ENCODE measurements around the gene SLC8A1.

SLC8A1 gene

GRCh38 chr2:40243581-40244187 is 208.2 kb downstream of the SLC8A1 start:
- no peaks in the 10 kb centered on the region for H3K36me3 Mint-ChIP-seq
- no peaks in the 10 kb centered on the region for H3K9me3 Mint-ChIP-seq (ENCODE audit: low read depth)
- H3K27me3 Mint-ChIP-seq = peaks cover 1% of the 10 kb centered on the region
- no peaks in the 10 kb centered on the region for H3K4me1 Mint-ChIP-seq (ENCODE audit: low read depth)
- no peak overlapping the region for H3K4me3 Mint-ChIP-seq
- H3K27ac Mint-ChIP-seq = no peak overlapping the region

- Mint-ChIP-seq H3K27me3 (peaks cover 1% of the 10 kb centered on the region), H3K27ac (no peak overlapping the region), H3K9me3 (ENCODE audit: low read depth) (no peaks in the 10 kb centered on the region), H3K4me1 (ENCODE audit: low read depth) (no peaks in the 10 kb centered on the region), H3K36me3 (no peaks in the 10 kb centered on the region), H3K4me3 (no peak overlapping the region)
These were observed 209.6 kb downstream of the SLC8A1 start for GRCh38 chr2:40242315-40242714.

- no peaks in the 10 kb centered on the region for H3K4me1 Mint-ChIP-seq (ENCODE audit: low read depth)
- H3K36me3 Mint-ChIP-seq = no peaks in the 10 kb centered on the region
- peaks cover 1% of the 10 kb centered on the region for H3K27me3 Mint-ChIP-seq
- no peaks in the 10 kb centered on the region for H3K9me3 Mint-ChIP-seq (ENCODE audit: low read depth)
- H3K4me3 Mint-ChIP-seq = no peak overlapping the region
- H3K27ac Mint-ChIP-seq = no peak overlapping the region
These were observed 211.8 kb downstream of the SLC8A1 start for GRCh38 chr2:40240070-40240469.

- Mint-ChIP-seq H3K36me3 (no peaks in the 10 kb centered on the region), H3K27me3 (no peaks in the 10 kb centered on the region), H3K27ac (no peak overlapping the region), H3K4me3 (no peak overlapping the region), H3K4me1 (ENCODE audit: low read depth) (no peaks in the 10 kb centered on the region), H3K9me3 (ENCODE audit: low read depth) (no peaks in the 10 kb centered on the region)
These were observed 221.0 kb downstream of the SLC8A1 start for GRCh38 chr2:40230707-40231432.

GRCh38 chr2:40230186-40230585 is 221.7 kb downstream of the SLC8A1 start:
- Mint-ChIP-seq H3K36me3 (no peaks in the 10 kb centered on the region), H3K4me1 (ENCODE audit: low read depth) (no peaks in the 10 kb centered on the region), H3K4me3 (no peak overlapping the region), H3K27me3 (no peaks in the 10 kb centered on the region), H3K9me3 (ENCODE audit: low read depth) (no peaks in the 10 kb centered on the region), H3K27ac (no peak overlapping the region)

- Mint-ChIP-seq H3K4me3 (no peak overlapping the region), H3K36me3 (no peaks in the 10 kb centered on the region), H3K4me1 (ENCODE audit: low read depth) (no peaks in the 10 kb centered on the region), H3K27ac (no peak overlapping the region), H3K9me3 (ENCODE audit: low read depth) (no peaks in the 10 kb centered on the region), H3K27me3 (no peaks in the 10 kb centered on the region)
These were observed 223.6 kb downstream of the SLC8A1 start for GRCh38 chr2:40228310-40228709.

GRCh38 chr2:40227210-40227609 is 224.7 kb downstream of the SLC8A1 start:
- no peaks in the 10 kb centered on the region for H3K9me3 Mint-ChIP-seq (ENCODE audit: low read depth)
- no peaks in the 10 kb centered on the region for H3K36me3 Mint-ChIP-seq
- H3K27ac Mint-ChIP-seq = no peak overlapping the region
- H3K4me3 Mint-ChIP-seq = no peak overlapping the region
- no peaks in the 10 kb centered on the region for H3K27me3 Mint-ChIP-seq
- H3K4me1 Mint-ChIP-seq (ENCODE audit: low read depth) = no peaks in the 10 kb centered on the region

- Mint-ChIP-seq H3K4me3 (no peak overlapping the region), H3K36me3 (no peaks in the 10 kb centered on the region), H3K4me1 (ENCODE audit: low read depth) (no peaks in the 10 kb centered on the region), H3K27me3 (no peaks in the 10 kb centered on the region), H3K9me3 (ENCODE audit: low read depth) (no peaks in the 10 kb centered on the region), H3K27ac (no peak overlapping the region)
These were observed 225.3 kb downstream of the SLC8A1 start for GRCh38 chr2:40226637-40227036.

- H3K27me3 Mint-ChIP-seq = no peaks in the 10 kb centered on the region
- no peaks in the 10 kb centered on the region for H3K4me1 Mint-ChIP-seq (ENCODE audit: low read depth)
- H3K9me3 Mint-ChIP-seq (ENCODE audit: low read depth) = no peaks in the 10 kb centered on the region
- no peaks in the 10 kb centered on the region for H3K36me3 Mint-ChIP-seq
- H3K27ac Mint-ChIP-seq = no peak overlapping the region
- no peak overlapping the region for H3K4me3 Mint-ChIP-seq
These were observed 226.2 kb downstream of the SLC8A1 start for GRCh38 chr2:40225670-40226210.

GRCh38 chr2:40224318-40224717 is 227.6 kb downstream of the SLC8A1 start:
- Mint-ChIP-seq H3K27ac (no peak overlapping the region), H3K36me3 (no peaks in the 10 kb centered on the region), H3K4me3 (no peak overlapping the region), H3K27me3 (no peaks in the 10 kb centered on the region), H3K9me3 (ENCODE audit: low read depth) (no peaks in the 10 kb centered on the region), H3K4me1 (ENCODE audit: low read depth) (no peaks in the 10 kb centered on the region)

- H3K27me3 Mint-ChIP-seq = peaks cover 3% of the 10 kb centered on the region
- no peaks in the 10 kb centered on the region for H3K4me1 Mint-ChIP-seq (ENCODE audit: low read depth)
- H3K27ac Mint-ChIP-seq = no peak overlapping the region
- H3K36me3 Mint-ChIP-seq = no peaks in the 10 kb centered on the region
- H3K9me3 Mint-ChIP-seq (ENCODE audit: low read depth) = no peaks in the 10 kb centered on the region
- no peak overlapping the region for H3K4me3 Mint-ChIP-seq
These were observed 231.5 kb downstream of the SLC8A1 start for GRCh38 chr2:40220177-40220925.

- Mint-ChIP-seq H3K9me3 (ENCODE audit: low read depth) (no peaks in the 10 kb centered on the region), H3K4me1 (ENCODE audit: low read depth) (no peaks in the 10 kb centered on the region), H3K27me3 (peaks cover 3% of the 10 kb centered on the region), H3K4me3 (no peak overlapping the region), H3K36me3 (no peaks in the 10 kb centered on the region), H3K27ac (no peak overlapping the region)
These were observed 232.7 kb downstream of the SLC8A1 start for GRCh38 chr2:40219141-40219540.

GRCh38 chr2:40218679-40219078 is 233.2 kb downstream of the SLC8A1 start:
- H3K4me1 Mint-ChIP-seq (ENCODE audit: low read depth) = no peaks in the 10 kb centered on the region
- H3K9me3 Mint-ChIP-seq (ENCODE audit: low read depth) = no peaks in the 10 kb centered on the region
- H3K36me3 Mint-ChIP-seq = no peaks in the 10 kb centered on the region
- no peak overlapping the region for H3K27ac Mint-ChIP-seq
- peaks cover 3% of the 10 kb centered on the region for H3K27me3 Mint-ChIP-seq
- no peak overlapping the region for H3K4me3 Mint-ChIP-seq

- no peaks in the 10 kb centered on the region for H3K9me3 Mint-ChIP-seq (ENCODE audit: low read depth)
- H3K4me3 Mint-ChIP-seq = no peak overlapping the region
- H3K36me3 Mint-ChIP-seq = no peaks in the 10 kb centered on the region
- H3K27me3 Mint-ChIP-seq = no peaks in the 10 kb centered on the region
- no peak overlapping the region for H3K27ac Mint-ChIP-seq
- H3K4me1 Mint-ChIP-seq (ENCODE audit: low read depth) = no peaks in the 10 kb centered on the region
These were observed 238.3 kb downstream of the SLC8A1 start for GRCh38 chr2:40213619-40214018.

- Mint-ChIP-seq H3K27ac (no peak overlapping the region), H3K4me3 (no peak overlapping the region), H3K36me3 (no peaks in the 10 kb centered on the region), H3K4me1 (ENCODE audit: low read depth) (no peaks in the 10 kb centered on the region), H3K27me3 (no peaks in the 10 kb centered on the region), H3K9me3 (ENCODE audit: low read depth) (no peaks in the 10 kb centered on the region)
These were observed 238.8 kb downstream of the SLC8A1 start for GRCh38 chr2:40213071-40213470.
